Kidney capillary endothelial cell (primary cell): ENCODE data around the gene MED12.
A peak's percentile ranks its signal among the peaks of the same experiment; 100 is the strongest.

ENCODE experiments used
- DNase-seq: peaks from one replicate; pipeline ENCODE4 v3.0.0-alpha.2; 2018; ENCODE audit warnings: low spot score

MED12 gene

DNA sequence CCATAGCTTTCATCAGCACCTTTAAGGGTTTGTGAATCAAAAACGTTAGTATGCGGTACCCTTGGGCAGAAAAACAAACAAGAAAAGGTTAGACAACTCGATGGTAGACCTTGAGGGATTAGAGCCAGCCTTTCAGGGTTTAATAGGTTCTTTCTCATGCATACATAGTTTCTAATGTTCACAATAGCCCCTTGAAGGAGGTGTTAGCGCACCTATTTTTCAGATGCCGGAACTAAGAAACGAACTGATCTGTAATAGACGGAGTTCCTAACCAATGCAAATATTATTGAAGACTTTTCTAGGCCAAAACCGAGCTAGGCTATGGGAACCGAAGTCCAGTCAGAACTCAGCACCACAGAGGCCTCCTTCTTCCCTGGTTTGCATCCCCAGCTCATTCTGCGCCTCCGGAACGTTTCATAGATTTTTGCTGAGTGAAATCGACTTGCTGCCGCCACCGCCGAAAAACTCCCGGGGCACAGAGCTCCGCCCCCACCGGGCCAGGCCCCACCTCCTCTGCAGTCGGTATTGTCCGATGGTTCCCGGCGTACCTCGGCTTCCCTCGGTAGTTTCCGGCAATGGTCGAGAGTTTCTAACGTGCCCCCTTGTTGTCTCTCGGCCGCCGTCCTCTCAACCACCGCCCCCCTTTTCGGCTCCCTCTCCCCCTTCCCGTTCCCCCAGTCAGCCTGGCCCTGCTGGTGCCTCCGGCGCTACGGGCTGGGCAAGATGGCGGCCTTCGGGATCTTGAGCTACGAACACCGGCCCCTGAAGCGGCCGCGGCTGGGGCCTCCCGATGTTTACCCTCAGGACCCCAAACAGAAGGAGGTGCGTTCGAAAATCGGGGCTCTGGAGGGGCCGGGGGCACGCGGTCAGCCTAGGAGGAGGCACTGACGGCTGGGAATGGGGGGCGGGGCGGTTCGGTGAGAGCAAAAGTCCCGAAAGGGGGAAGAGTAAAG, at the start of gene MED12:
TSS of gene MED12 (plus strand) at position 565 of the 953 bp plus-strand sequence. CDS start at position 724, 159 bp downstream.
- peak; percentile 51 for DNase-seq

DNA sequence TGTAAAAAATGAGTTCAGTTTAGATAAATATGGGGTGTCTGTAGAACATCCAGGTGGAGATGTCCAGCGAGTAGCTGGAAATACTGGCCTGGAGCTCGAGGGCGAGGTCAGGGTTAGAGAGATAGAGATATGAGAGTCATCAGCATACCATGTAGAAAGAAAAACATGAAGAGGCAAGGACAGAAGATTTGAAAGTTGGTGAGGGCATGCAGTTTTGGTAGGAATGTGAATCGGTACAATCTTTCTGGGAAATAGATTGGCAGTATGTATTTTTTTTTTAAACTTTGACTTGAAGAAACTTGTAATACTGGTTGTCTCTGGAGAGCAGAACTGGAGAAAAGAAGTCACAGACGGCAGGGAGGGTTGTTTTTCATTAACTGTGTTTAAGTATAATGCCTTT, 47.9 kb upstream of the MED12 start:
- DNase-seq = no peak

DNA sequence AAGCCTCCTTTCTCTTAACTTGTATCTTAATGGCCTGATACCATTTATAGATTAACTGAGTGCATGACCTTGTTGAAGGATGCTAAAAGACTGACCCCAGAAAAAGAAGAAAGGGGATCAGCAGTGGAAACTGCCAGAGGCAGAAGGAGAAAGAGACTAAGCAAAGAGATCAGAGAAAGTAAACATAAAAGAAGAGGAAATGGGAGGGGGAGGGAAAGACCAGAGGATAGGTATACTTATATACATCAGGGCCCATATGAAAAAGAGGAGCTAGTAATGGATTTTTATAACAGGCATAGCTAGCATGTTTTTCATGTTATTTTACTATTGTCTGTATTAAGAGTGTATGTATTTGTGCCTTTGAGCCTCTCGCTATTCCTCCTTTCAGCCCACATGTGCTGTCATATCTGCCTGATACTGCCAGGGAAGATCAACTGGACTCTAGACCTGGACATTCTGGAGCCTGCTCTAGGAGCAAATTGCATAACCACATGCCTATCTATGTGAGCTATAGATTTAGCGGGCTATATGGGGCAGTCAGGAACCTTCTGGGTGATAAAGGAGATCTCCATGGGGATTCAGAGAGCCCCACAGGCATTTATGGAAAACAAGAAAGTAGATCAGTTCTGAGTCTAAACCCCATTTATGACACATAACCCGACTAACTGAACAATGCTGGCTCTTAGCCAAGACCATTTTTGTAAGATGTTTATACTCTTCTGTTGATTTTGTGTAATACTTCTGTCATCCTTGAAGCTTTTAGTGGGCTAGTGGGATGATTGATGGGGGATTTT, 36.9 kb upstream of the MED12 start:
- no peak for DNase-seq

DNA sequence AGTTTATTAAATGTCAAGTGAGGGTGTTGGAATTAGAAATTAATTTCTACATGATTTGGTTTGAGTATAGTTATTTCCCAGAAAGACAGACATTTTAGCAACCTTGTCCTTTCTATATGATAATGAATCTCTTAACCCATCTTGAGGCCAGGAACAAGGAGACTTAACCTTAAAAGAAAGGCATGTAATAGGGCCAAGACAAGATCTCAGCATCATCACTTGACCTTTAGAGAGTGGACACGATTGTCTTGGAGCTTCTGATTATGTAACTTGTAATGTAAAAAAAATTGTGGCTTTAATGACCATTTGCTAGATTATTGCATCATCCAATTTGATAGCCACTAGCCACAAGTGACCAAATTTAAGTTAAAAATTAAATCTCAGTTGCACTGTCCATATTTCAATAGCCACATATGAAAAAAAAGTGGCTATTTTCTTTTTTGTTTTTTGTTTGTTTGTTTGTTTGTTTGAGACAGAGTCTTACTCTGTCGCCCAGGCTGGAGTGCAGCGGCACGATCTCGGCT, 36.2 kb upstream of the MED12 start:
- DNase-seq = no peak

DNA sequence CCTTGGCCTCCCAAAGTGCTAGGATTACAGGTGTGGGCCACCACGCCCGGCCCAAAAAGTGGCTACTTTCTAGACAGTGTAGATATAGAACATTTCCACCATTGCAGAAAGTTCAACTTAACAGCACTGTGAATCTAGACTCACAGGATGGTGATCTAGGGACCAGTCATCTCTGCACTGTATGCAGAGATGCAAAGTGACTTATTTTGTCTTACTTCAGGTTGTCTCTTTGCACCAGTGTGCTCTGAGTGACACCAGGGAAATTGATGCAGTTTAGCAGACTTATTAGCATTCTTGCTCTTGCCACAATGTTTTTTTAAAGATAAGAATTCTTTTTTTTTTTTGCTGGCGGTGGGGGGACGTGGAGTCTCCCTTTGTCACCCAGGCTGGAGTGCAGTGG, 35.6 kb upstream of the MED12 start:
- no peak for DNase-seq

DNA sequence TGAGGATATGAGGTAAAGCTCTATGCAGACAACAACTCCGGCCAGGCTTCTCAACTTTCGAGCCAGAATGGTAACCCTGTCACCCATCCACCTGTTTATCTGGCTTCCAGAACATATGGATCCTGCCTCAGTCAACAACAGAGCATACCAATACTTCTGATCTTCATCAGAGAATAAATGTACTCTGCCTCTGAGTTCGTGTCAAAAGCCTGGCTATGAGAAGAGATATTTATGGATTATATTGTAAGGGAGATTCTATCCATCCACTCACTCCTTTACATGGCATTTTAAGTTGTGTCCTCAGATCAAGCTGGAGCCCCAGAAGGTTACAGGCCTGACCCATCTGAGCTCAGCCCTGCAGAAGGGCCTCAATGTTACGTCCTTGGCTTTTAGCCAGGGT, 32.5 kb upstream of the MED12 start:
- DNase-seq = no peak

DNA sequence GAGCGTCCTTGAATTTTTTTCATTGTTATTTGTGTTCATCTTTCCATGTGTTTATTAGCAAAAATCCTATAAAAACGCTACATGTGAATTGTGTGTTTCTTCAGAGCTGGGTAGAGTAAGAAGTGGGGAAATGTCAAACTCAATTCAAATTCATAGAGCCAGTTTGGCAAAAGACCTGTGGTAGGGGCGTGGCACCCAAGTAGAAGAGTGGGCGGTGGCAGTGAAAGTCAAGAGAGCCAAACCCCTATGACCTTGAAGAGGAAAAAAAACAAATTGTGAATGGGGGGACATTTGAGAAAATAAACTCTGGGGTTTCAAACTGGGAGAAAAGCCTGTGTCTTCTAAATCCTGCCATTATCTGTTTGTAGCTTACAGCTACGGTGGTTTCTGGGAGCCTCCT, 27.1 kb upstream of the MED12 start:
- no peak for DNase-seq

DNA sequence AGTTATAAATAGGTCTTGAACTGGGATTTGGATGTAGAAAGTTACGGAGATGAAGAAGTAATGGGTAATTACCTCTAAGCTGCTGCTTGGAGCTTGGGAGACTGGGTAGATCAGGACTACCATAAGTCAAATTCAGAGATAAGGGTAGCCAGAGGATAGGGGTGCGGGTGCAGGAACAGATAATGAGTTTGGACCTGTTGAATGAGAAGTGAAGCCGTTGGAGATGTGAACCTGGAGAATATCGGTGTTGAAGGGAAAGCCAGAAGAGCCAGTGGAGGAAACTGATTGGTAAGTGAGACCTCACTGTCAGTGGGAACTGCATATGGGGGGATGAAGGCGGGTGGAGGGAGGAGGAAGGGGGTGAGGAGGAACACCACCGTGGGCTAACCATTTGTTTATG, 23.4 kb upstream of the MED12 start:
- DNase-seq = no peak

DNA sequence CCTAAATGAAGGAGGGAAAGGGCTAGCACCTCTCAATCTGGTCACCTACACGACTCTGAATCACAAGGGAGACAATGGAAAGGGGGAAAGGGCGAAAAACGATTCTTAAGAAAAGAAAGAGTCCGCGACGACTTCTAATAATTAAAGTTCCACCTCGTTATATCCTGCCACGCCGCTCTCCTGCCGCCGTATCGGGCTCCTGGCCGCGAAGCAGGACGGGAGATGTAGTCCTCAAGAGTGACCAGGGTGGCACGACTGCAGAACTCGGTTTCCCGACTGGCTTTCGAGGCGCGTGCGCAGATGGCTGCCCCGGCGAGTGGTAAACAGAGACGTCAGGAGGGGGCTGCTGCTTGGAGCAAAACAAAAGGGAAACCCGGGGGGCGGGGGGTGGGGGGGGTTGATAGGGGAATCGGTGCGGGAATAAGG, 22.8 kb upstream of the MED12 start, which contains the start of gene FOXO4:
TSS of gene FOXO4 (plus strand) at position 297 of the 426 bp plus-strand sequence. CDS start 678 bp downstream, outside the sequence.
- peak; percentile 65 for DNase-seq

DNA sequence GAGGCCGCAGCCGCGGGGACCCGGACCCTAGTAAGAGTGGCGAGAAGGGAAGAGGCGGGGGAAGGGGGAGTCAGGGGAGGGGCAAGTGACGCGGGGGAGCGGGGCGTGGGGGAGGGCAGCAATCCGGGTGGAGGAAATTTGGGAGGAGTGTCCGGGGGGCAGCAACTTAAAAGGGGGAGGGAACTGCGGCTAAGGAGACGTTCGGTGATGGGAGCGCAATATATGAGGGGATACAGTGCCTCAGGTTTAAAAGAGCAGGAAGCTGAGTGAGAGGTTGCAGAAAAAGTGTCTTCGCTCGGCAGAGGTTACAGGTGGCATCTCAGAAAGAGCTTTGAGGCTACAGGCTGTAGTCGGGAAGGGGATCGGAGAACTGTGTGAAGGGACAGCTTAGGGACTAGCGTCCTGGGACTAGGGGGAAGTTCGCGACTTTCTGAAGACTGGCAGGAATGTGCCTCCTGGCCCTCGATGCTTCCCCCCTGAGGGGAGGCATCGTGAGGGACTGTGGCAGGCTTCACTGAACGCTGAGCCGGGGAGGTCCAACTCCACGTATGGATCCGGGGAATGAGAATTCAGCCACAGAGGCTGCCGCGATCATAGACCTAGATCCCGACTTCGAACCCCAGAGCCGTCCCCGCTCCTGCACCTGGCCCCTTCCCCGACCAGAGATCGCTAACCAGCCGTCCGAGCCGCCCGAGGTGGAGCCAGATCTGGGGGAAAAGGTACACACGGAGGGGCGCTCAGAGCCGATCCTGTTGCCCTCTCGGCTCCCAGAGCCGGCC, 22.2 kb upstream of the MED12 start:
- DNase-seq = no peak

DNA sequence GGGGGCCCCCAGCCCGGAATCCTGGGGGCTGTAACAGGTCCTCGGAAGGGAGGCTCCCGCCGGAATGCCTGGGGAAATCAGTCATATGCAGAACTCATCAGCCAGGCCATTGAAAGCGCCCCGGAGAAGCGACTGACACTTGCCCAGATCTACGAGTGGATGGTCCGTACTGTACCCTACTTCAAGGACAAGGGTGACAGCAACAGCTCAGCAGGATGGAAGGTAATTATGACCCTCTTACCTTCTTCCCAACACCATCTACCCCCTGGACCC, 21.7 kb upstream of the MED12 start:
- no peak for DNase-seq

DNA sequence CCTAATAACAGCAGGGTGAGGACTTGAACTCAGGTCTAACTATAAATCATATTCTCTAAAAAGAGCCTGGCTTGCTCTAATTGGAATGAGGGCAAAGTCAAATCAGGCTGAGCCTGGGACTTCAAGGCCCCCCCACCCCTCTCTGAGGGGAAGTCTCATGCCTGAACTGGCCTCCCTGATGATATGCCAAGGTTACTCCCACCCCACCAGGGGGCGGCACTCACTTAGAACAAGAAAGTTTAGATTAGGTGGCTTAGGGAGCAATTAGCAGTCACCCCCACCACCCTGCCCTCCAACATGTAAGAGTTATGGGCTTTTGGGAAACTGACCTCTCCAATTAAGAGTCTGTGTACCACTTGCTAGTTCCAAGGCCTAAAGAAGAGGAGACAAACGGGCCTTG, 20.1 kb upstream of the MED12 start:
- DNase-seq = peak; percentile 15

DNA sequence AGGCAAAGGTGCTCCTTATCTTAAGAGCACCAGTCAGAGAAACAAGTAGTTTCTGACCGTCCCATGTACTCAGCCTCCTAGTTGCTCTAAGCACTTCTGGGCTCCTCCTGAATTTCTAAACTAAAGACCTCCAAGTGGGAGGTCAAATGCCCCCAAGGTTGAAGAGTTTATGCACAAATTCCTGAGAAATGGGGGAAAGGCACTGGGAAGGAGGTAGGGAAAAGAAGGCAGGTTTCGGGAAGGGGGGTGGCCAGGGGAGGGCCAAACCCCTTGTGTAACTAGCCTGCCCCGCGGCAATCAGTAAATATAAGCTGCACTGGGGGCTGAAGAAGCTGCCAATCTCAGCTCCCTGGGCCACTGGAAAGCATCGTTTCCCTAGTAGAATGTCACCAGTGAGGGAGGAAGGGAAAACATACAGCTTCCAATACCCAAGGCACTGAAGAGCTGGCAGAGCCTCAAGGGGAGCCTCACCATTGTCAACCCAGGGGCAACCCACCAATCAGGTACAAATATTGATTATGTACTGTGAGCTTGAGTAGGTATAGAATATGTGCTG, 19.4 kb upstream of the MED12 start:
- no peak for DNase-seq

DNA sequence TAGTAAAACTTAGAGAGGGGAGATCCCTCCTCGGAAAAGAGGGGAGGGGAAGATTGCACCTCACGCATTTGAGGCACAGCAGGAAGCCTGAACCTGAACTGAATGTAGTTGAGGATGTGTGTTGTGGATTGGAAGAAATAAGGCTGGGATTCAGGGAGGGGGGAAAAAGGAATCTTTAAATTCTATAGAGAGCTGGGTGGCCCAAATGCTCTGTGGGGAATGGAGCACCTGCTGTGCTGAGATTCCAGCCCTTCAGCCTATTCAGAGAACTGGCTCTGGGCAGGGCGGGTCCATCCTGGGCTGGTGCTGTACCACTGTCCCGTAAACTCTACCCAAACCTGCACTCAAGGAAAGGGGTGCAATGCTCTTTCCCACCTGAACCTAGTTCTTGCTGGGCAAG, 18.7 kb upstream of the MED12 start:
- no peak for DNase-seq

DNA sequence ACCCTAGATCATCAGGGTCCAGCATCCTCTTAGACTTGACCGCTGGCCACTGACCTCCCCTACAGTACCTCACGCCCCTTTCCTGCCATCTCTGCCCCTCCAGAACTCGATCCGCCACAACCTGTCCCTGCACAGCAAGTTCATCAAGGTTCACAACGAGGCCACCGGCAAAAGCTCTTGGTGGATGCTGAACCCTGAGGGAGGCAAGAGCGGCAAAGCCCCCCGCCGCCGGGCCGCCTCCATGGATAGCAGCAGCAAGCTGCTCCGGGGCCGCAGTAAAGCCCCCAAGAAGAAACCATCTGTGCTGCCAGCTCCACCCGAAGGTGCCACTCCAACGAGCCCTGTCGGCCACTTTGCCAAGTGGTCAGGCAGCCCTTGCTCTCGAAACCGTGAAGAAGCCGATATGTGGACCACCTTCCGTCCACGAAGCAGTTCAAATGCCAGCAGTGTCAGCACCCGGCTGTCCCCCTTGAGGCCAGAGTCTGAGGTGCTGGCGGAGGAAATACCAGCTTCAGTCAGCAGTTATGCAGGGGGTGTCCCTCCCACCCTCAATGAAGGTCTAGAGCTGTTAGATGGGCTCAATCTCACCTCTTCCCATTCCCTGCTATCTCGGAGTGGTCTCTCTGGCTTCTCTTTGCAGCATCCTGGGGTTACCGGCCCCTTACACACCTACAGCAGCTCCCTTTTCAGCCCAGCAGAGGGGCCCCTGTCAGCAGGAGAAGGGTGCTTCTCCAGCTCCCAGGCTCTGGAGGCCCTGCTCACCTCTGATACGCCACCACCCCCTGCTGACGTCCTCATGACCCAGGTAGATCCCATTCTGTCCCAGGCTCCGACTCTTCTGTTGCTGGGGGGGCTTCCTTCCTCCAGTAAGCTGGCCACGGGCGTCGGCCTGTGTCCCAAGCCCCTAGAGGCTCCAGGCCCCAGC, 17.6 kb upstream of the MED12 start:
- no peak for DNase-seq

DNA sequence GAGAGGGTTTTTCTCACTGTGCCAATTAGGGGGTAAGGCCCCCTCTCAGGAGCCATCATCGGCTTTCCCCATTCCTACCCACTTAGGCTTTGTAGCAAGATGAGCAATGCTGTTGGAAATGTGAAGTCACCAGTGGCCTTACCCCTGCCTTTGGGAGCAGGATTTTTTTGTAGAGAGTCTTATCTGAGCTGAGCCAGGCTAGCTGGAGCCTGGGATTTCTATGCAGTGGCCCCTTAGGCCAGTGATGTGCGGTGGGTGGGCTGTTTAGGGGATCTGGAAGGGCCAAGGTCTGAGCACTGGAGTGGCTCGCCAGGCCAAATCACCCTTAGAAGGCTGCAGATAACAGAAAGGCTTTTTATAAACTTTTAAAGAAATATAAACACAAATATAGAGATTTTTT, 16.1 kb upstream of the MED12 start:
- DNase-seq = no peak

DNA sequence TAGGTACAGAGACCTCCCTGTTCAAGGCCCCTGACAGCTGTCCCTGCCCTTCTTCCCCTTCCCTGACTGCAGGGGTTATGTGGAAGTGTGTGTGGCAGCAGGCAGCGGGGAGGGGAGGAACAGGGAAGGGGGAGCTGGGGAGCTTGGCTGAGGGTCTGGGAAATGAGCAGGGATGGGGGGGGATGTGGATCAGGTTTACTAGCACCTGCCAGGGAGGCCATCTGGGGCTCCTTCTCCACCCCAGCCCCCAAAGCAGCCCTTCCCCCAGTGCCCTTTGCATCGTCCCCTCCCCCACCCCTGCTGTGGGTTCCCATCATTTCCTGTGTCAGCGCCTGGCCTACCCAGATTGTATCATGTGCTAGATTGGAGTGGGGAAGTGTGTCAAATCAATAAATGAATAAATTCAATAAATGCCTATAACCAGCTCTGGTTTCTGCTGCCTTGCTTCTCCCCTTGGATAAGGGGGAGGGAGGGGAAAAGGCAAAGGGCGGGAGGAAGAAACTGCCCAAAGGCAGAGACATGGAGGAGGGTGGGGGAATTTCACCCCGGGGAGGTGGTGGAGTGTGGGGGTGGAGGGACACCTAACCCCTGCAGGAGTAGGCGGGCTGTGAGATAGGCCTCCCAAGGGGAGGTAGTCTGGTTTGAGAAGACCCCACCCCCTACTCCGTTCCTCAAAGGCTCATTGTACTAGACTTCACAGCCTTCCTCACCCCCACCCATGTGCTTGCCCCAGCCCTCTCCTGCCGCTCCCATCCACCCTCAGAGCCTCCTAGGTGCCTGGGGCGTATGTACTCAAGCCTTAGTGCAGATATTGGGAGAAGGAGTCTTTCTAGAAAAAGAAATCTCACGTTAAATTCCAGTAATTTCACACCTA, 15.0 kb upstream of the MED12 start:
- no peak for DNase-seq

DNA sequence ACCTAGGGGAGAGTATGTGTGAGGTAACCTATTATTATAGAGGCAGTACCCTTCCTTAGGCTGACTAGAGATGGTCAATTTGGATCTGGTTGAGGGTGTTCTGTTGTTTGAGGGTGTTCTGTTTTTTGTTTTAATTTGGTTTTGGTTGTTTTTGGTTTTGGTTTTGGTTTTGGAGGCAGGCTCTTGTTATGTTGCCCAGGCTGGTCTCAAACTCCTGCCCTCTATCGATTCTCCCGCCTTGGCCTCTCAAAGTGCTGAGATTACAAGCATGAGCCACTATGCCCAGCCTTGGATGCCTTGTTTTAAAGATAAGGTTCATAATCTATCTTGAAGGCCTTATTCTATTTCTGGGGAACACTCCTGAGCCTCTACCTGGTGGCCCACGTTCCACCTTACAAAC, 12.8 kb upstream of the MED12 start:
- no peak for DNase-seq

DNA sequence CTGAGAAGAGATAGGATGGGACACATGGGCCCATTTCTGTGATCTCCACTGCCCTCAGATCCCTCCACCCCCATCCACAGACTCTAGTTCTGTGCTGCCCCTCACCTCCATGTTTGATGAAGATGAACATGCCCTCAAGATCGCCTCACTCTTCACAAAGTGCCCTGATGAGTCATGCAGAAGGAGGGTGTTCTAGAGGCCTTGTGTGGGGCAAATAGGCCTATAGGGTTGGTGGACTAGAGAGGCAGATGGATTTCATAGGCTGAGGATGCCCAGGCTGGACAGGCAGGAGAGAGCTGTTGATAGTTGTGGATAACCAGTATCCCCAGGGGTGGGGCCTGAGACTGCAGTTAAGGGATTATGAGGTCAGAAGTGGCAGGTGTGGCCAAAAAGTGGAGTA, 12.0 kb upstream of the MED12 start, which contains the start of gene CXorf65:
TSS of gene CXorf65 (minus strand) at position 314 of the 400 bp plus-strand sequence. CDS start at position 130, 184 bp downstream.
- no peak for DNase-seq

DNA sequence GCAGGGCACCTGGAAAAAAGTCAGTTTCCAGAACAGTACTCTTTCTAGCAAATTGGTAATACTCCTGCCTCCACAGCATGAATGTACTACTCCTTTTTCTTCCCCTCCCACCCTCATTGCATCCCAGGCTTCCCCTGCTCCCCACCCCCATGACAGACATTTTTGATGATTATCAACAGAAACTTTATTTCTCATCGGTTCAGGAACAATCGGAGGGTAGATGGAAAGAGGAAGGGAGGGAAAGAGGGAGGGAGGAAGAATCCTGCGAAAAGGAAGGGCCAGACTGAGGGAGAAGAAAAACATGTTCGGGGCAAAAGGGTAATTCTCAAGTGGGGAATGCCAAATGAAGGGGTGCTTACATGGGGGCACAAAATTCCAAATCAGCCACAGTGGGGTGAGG, 11.2 kb upstream of the MED12 start:
- no peak for DNase-seq
